Ramos (cell line): ENCODE measurements around the gene HSF4.

Experiments used
- in situ Hi-C: fragments of 300-500 bp; cut with MboI; formaldehyde crosslinking; loops from one replicate; pipeline ENCODE4 v1.14.3; 2022; ENCODE audit warnings: low sequenced_read_pairs; ENCODE audit not compliant: unreplicated experiment

Gene HSF4

GRCh38 chr16:67165121-67166078 lies 855 bp downstream of the HSF4 start:
- in situ Hi-C loops: no loop called here

GRCh38 chr16:67166110-67166547 lies 1.6 kb downstream of the HSF4 start:
- in situ Hi-C loops: no loop called here

GRCh38 chr16:67166598-67167168 lies 2.1 kb downstream of the HSF4 start:
- in situ Hi-C loops: no loop called here

GRCh38 chr16:67167588-67167987 lies 3.0 kb downstream of the HSF4 start:
- in situ Hi-C loops: no loop called here

GRCh38 chr16:67169011-67169451 lies 4.5 kb downstream of the HSF4 start:
- in situ Hi-C loops: no loop called here

GRCh38 chr16:67169642-67170167 lies 5.2 kb downstream of the HSF4 start:
- in situ Hi-C loops: no loop called here

GRCh38 chr16:67170168-67170948 lies 5.8 kb downstream of the HSF4 start, which contains the start of gene NOL3:
Gene NOL3 (plus strand): TSS chr16:67170538.
- in situ Hi-C loops: no loop called here

- in situ Hi-C loops: no loop called here
These were observed 6.6 kb downstream of the HSF4 start for GRCh38 chr16:67170949-67171649.

GRCh38 chr16:67173323-67173722 lies 8.8 kb downstream of the HSF4 start:
- in situ Hi-C loops: no loop called here

GRCh38 chr16:67173808-67174705 lies 9.5 kb downstream of the HSF4 start:
- in situ Hi-C loops: no loop called here

- in situ Hi-C loops: no loop called here
These were observed 10.2 kb downstream of the HSF4 start for GRCh38 chr16:67174706-67175231.

GRCh38 chr16:67176662-67177061 lies 12.1 kb downstream of the HSF4 start:
- in situ Hi-C loops: no loop called here

GRCh38 chr16:67177743-67178699 lies 13.5 kb downstream of the HSF4 start:
- in situ Hi-C loops: no loop called here

GRCh38 chr16:67179421-67180080 lies 15.0 kb downstream of the HSF4 start:
- in situ Hi-C loops: no loop called here

- in situ Hi-C loops: no loop called here
These were observed 15.6 kb downstream of the HSF4 start for GRCh38 chr16:67180166-67180565.

GRCh38 chr16:67181346-67181745 lies 16.8 kb downstream of the HSF4 start:
- in situ Hi-C loops: no loop called here

- in situ Hi-C loops: no loop called here
These were observed 17.7 kb downstream of the HSF4 start for GRCh38 chr16:67182288-67182687.
